Thyroid gland (tissue), 4 donors: Measurements from ENCODE around the gene WIPF2.
"Not testable (repeated sequence)": the region's sequence is repeated elsewhere in the genome, so short reads cannot be mapped to it uniquely, and the experiment has no call there.

Experiments
- CTCF ChIP-seq, 6 experiments: fragments of 200-600 bp in 3 of 6; fragments of 450-650 bp in 3 of 6; sonication (generic) in 3 of 6; IDR thresholded peaks; one replicate each; pipeline ENCODE4 v1.5.1; 2016 to 2019; ENCODE audit warnings: antibody characterized with exemption in 6 of 6, mild to moderate bottlenecking in 2 of 6, inconsistent platforms in 1 of 6, moderate library complexity in 1 of 6
- POLR2A ChIP-seq, 2 donors: fragments of 450-650 bp; IDR thresholded peaks; one replicate each; pipeline ENCODE4 v1.6.1; 2017; ENCODE audit warnings: antibody characterized with exemption in 2 of 2, mild to moderate bottlenecking in 2 of 2, moderate library complexity in 1 of 2

- TF ChIP-seq CTCF, POLR2A (IDR thresholded peaks at IDR 0.05): not testable (repeated sequence)
Measured at GRCh38 chr17:40213914-40214313, 5.2 kb upstream of the WIPF2 start.
